Measurements from ENCODE around the gene B3GAT2.
"Not testable (repeated sequence)": the region's sequence is repeated elsewhere in the genome, so short reads cannot be mapped to it uniquely, and the experiment has no call there.

Gene B3GAT2, protein sequence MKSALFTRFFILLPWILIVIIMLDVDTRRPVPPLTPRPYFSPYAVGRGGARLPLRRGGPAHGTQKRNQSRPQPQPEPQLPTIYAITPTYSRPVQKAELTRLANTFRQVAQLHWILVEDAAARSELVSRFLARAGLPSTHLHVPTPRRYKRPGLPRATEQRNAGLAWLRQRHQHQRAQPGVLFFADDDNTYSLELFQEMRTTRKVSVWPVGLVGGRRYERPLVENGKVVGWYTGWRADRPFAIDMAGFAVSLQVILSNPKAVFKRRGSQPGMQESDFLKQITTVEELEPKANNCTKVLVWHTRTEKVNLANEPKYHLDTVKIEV

GRCh38 chr6:70956451-70957283 is at the start of gene B3GAT2:
Gene B3GAT2 (minus strand): TSS chr6:70957060. CDS start chr6:70956429, 631 bp downstream.
- no peak for DNase-seq

DNA sequence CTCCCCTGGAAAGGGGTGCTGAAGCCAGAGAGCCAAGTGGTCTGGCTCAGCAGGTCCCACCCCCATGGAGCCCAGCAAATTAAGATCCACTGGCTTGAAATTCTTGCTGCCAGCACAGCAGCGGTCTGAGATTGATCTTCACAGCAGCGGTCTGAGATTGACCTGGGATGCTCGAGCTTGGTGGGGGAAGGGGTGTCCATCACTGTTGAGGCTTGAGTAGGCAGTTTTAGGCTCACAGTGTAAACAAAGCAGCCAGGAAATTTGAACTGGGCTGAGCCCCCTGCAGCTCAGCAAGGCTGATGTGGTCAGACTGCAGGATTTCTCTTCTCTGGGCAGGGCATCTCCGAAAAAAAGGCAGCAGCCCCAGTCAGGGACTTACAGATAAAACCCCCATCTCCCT is 41.3 kb upstream of the B3GAT2 start:
- DNase-seq, result no peak

DNA sequence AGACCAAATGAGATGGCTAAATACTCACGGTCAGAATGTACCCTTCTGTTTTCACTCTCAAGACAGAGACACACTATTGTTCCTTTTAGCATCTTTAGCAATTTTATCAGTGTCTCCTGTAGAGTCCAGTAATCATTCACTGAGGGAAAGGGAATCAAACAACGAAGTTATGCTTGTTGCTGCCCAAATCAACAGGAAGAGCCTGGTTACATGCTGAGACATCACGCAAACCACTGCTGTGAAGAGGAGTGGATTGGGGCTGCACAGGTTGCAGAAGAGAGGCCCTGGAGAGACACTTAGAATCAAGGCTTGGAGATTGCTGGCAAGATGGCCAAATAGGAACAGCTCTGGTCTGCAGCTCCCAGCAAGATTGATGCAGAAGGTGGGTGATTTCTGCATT is 40.5 kb upstream of the B3GAT2 start:
- no peak for DNase-seq

- no peak for DNase-seq
Measured at GRCh38 chr6:70996106-70996505, 39.2 kb upstream of the B3GAT2 start.

DNA sequence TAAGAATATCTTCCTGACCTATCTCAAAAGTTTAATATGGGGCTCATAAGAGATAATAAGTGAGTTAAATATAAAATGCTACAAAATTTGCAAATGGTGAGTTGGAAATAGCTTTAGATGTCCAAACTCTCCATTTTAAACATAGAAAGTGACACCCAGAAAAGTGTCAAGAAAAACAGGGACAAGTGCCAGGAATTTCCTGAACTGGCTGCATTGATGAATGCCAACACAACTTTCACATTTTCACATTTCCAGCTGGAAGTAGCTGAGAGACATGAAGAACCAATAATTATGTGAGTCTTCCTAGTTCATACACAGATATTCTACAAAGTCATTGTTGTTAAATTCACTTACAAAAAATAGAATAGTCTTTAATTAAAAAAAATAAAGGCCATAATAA is 38.6 kb upstream of the B3GAT2 start:
- DNase-seq, result no peak

- no peak for DNase-seq
Measured at GRCh38 chr6:70991253-70991652, 34.4 kb upstream of the B3GAT2 start.

DNA sequence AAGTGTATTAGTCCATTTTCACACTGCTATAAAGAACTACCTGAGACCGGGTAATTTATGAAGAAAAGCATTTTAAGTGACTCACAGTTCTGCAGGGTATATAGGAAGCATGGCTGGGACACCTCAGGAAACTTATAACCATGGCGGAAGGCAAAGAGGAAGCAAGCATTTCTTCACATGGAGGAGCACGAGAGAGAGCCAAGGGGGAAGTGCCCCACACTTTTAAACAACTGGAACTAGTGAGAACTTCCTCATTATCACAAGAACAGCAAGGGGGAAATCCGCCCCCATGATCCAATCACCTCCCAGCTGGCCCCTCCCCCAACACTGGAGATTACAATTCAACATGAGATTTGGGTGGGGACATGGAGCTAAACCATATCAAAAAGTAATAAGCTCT is 28.3 kb upstream of the B3GAT2 start:
- DNase-seq, result no peak

GRCh38 chr6:70982747-70983146 is 25.9 kb upstream of the B3GAT2 start:
- DNase-seq, result no peak

DNA sequence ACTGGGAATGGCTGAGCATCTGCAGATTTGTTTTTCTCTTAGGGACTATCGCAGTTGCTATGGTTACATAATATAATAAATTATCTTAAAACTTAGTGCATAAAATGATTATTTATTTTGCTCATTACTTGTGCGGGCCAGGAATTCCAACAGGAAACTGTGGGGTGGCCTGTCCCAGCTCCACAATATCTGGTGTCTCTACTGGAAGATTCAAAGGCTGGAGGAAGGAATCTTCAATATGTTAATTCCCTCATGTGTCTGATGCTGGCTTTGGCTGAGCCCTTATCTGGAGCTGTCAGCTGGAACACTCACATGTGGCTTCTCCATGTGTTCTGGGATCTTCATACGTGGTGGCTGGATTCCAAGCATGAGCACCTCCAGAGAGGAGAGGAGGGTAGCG is 23.9 kb upstream of the B3GAT2 start:
- DNase-seq, result no peak

DNA sequence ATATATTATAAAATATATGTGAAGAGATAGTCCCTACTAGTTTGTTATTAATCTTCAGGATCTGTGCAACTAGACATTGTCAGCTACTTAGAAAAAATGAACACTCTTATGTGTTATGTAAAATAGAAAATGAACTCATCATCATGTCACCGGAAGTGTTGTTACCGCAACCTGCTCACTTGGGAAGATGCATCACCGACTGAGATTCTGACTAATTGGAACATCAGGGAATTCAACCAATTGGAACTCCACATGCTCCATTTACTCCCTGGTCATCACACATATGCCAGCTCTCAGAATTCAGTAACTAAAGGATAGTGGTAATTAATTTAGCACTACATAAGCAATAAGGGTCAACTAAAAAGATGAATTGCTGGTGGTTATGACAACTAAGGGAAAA is 16.7 kb upstream of the B3GAT2 start:
- no peak for DNase-seq

GRCh38 chr6:70967049-70967448 is 10.2 kb upstream of the B3GAT2 start:
- no peak for DNase-seq

DNA sequence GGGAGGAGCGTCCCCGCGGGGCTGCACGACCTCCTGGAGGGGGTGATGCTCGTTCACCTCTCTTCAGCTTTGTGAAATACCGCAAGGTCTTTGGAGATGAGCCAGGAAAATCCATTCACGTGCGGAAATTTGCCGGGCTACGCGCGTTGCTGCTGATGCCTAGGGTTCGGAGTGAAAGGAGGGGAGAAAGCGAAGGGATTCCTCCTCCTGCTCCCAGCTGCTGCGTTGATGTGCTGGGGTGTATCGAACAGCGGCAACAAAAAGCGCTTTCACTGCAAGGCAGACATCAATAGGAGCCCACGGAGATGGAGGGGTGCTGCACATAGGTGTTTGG is 391 bp upstream of the B3GAT2 start:
- no peak for DNase-seq

DNA sequence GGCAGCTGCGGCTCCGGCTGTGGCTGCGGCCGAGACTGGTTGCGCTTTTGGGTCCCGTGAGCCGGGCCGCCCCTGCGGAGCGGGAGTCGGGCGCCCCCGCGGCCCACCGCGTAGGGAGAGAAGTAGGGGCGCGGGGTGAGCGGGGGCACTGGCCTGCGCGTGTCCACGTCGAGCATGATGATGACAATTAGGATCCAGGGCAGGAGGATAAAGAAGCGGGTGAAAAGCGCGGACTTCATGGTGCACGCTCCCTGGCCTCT is 739 bp downstream of the B3GAT2 start:
- DNase-seq, result no peak

DNA sequence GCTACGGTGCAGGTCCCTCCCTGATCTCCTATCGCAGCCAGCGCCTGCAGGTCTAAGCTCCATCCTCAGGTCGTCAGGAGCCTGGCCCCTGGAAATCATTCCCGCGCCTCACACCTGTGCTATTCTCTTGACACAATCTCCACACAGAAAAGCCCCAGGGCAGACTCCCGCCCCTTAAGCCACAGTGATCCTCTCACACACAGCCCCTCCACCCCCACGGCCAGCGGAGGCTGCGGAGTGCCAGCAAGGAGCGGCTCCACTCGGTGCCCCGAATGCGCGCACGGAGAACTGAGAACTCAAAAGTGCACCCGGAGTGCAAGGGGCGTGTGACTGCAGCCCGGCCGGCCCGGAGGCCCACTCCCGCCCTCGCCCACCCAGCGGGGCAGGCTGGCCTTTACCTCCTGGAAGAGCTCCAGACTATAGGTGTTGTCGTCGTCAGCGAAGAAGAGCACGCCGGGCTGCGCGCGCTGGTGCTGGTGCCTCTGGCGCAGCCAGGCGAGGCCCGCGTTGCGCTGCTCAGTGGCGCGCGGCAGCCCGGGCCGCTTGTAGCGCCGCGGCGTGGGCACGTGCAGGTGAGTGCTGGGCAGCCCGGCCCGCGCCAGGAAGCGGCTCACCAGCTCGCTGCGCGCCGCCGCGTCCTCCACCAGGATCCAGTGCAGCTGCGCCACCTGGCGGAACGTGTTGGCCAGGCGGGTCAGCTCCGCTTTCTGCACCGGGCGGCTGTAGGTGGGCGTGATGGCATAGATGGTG is 1.2 kb downstream of the B3GAT2 start:
- peak; percentile 77 for DNase-seq

GRCh38 chr6:70954750-70955149 is 2.1 kb downstream of the B3GAT2 start:
- DNase-seq, result no peak

DNA sequence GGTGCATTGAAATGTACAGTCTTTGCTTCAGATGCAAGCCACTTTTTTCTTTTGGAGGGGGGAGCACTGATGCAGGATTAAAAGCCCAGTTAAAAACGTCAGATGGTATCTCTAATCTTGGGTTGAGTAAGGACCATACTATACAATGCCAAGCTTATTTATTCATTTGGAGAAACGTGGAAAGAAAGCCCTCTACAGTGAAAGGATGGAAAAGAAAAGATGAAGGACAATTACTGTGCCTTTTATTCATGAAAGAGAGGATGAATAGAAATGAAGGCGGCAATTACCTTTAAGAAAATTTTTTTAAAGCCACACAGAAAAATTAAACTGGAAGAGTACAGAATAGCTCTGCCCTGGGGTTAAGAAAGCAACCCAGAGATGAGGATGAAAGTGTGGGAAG is 2.7 kb downstream of the B3GAT2 start:
- no peak for DNase-seq

GRCh38 chr6:70952608-70953165 is 4.2 kb downstream of the B3GAT2 start:
- no peak for DNase-seq

DNA sequence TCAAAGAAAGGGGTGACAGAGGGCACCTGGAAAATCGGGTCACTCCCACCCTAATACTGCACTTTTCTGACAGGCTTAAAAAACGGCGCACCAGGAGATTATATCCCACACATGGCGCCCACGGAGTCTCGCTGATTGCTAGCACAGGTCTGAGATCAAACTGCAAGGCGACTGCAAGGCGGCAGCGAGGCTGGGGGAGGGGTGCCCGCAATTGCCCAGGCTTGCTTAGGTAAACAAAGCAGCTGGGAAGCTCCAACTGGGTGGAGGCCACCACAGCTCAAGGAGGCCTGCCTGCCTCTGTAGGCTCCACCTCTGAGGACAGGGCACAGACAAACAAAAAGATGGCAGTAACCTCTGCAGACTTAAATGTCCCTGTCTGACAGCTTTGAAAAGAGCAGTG is 12.5 kb downstream of the B3GAT2 start:
- not testable (repeated sequence) for DNase-seq

DNA sequence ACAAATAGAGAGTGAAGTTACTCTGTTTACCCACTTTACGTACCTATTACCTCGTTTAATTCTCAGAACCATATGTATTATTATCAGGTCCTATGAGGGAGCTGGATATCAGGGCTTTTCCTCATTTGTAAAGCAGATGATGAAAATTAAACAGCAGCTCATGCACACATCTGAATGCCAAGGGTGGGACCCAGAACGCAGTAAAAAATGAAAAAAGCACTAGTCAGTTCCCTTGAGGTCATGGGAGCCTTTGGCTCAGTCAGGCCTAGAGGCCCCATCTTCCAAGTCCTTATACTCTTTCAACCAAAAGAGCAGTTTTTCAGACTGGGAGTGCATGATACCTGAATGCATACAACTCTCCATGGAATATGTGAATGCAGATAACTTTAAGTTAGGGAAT is 23.0 kb downstream of the B3GAT2 start:
- no peak for DNase-seq

DNA sequence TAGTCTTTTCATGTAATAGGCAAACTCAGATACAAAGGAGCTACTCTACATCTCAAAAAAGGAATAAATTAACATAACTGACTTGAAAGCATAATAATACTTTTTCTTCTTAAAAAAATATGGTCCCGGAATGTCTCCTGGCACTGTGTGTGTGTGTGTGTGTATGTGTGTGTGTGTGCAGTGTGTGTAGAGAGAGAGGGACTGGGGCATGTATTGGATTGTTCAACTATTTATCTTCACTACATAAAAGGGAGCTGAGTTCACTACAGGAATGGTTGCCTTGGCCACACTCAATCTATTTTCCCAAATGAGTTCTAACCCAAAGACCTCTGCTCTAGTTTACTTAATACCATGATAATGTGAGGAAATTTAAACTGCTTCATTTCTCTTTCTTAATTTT is 51.1 kb downstream of the B3GAT2 start:
- DNase-seq, result no peak

DNA sequence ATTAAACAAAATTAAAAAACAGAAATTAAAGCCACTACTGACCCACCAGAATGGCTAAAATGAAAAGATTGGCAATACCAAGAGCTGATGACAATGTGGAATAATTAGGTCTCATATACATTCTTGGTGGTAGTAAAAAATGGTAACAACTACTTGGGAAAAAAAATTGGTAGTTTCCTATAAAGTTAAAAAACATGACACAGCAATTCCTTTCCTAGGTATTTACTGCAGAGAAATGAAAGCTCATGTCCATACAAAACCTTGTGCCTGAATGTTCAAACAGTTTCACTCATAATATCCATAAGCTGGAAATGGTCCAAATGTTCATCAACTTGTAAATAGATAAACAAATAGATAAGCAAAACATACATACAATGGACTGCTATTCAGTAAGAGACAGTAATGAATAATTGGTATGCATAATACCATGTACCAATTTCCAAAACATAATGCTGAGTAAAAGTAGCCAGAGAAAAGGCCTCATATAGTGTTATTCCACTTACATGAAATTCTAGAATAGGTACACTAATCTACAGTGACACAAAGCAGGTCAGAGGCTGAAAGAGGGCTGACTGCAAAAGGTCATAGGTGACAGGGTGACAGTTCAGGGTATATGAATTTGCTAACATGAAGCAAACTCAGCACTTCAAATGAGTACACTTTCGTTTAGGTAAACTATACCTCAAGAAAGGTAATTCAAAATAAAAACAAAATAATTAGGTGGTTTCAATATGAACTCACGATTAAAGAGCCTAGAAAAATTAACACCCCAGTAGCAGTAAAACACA is 53.0 kb downstream of the B3GAT2 start:
- no peak for DNase-seq

GRCh38 chr6:70901324-70901723 is 55.5 kb downstream of the B3GAT2 start:
- no peak for DNase-seq

GRCh38 chr6:70900047-70900446 is 56.8 kb downstream of the B3GAT2 start:
- DNase-seq, result no peak
